Gastroesophageal sphincter (tissue), 3 donors: ENCODE results near the gene RGS2.

Experiments
- CTCF ChIP-seq, 4 experiments: fragments of 200-600 bp in 2 of 4; fragments of 450-650 bp in 2 of 4; sonication (generic) in 1 of 4; IDR thresholded peaks; one replicate each; pipeline ENCODE4 v1.5.1; 2017 to 2019; ENCODE audit warnings: antibody characterized with exemption in 4 of 4, mild to moderate bottlenecking in 2 of 4, moderate library complexity in 2 of 4
- EP300 ChIP-seq: sonication (generic); formaldehyde crosslinking; IDR thresholded peaks from one replicate; pipeline ENCODE4 v1.6.1; 2017; ENCODE audit warnings: antibody characterized with exemption, mild to moderate bottlenecking
- POLR2A ChIP-seq, 2 donors: fragments of 450-650 bp; IDR thresholded peaks; one replicate each; pipeline ENCODE4 v1.6.1; 2017; ENCODE audit warnings: antibody characterized with exemption in 2 of 2, mild to moderate bottlenecking in 2 of 2, moderate library complexity in 1 of 2
- POLR2AphosphoS5 ChIP-seq: sonication (generic); formaldehyde crosslinking; IDR thresholded peaks from one replicate; pipeline ENCODE4 v1.6.1; 2017; ENCODE audit warnings: antibody characterized with exemption

- no peak for TF ChIP-seq CTCF (IDR thresholded peaks at IDR 0.05)
- no peak for TF ChIP-seq POLR2AphosphoS5
- no peak for TF ChIP-seq POLR2A (IDR thresholded peaks at IDR 0.05)
- no peak for TF ChIP-seq EP300
Observed at GRCh38 chr1:192802406-192802805, 6.4 kb upstream of the RGS2 start.
